MM.1S (cell line): ENCODE measurements around the gene GORASP1.

Experiments
- DNase-seq: peaks from one replicate; pipeline ENCODE4 v3.0.0-alpha.2; 2015
- H2AFZ ChIP-seq: fragments of 300-600 bp; sonication (generic); 2 replicates; pipeline ENCODE4 v1.6.0; 2016; ENCODE audit warnings: antibody characterized with exemption, low read length
- H3F3A ChIP-seq: fragments of 300-600 bp; sonication (generic); 2 replicates; pipeline ENCODE4 v1.6.1; 2016; ENCODE audit warnings: mild to moderate bottlenecking, antibody characterized with exemption, low read length, moderate library complexity, mixed read lengths; ENCODE audit not compliant: insufficient read depth
- H3K27ac ChIP-seq: fragments of 300-600 bp; sonication (generic); 2 replicates; pipeline ENCODE4 v1.5.1; 2016; ENCODE audit warnings: mild to moderate bottlenecking, low read length
- H3K27me3 ChIP-seq: fragments of 300-600 bp; sonication (generic); replicated peaks from 2 replicates; pipeline ENCODE4 v1.6.0; 2016; ENCODE audit warnings: low read length; ENCODE audit not compliant: insufficient read depth
- H3K36me3 ChIP-seq: fragments of 300-600 bp; sonication (generic); replicated peaks from 2 replicates; pipeline ENCODE4 v1.6.1; 2016; ENCODE audit warnings: mild to moderate bottlenecking, low read length, mixed read lengths; ENCODE audit not compliant: insufficient read depth
- H3K4me1 ChIP-seq: fragments of 300-600 bp; sonication (generic); 2 replicates; pipeline ENCODE4 v1.6.1; 2016; ENCODE audit warnings: low read length, mixed read lengths
- H3K4me2 ChIP-seq: fragments of 300-600 bp; sonication (generic); 2 replicates; pipeline ENCODE4 v1.6.0; 2016; ENCODE audit warnings: low read depth, low read length
- H3K4me3 ChIP-seq: fragments of 300-600 bp; sonication (generic); 2 replicates; pipeline ENCODE4 v1.5.1; 2016; ENCODE audit warnings: low read length, mixed read lengths
- H3K79me2 ChIP-seq: fragments of 300-600 bp; sonication (generic); 2 replicates; pipeline ENCODE4 v1.6.1; 2016; ENCODE audit warnings: mixed run types, low read length, mixed read lengths
- H3K9ac ChIP-seq: fragments of 300-600 bp; sonication (generic); 2 replicates; pipeline ENCODE4 v1.6.1; 2016; ENCODE audit warnings: low read length, mixed read lengths
- H3K9me2 ChIP-seq: fragments of 300-600 bp; sonication (generic); replicated peaks from 2 replicates; pipeline ENCODE4 v1.6.1; 2016; ENCODE audit warnings: mild to moderate bottlenecking, low read length, mixed read lengths; ENCODE audit not compliant: insufficient read depth
- H3K9me3 ChIP-seq: fragments of 300-600 bp; sonication (generic); replicated peaks from 2 replicates; pipeline ENCODE4 v1.6.1; 2016; ENCODE audit warnings: mild to moderate bottlenecking, low read length, mixed read lengths; ENCODE audit not compliant: insufficient read depth
- H4K20me1 ChIP-seq: fragments of 300-600 bp; sonication (generic); 2 replicates; pipeline ENCODE4 v1.6.1; 2016; ENCODE audit warnings: mild to moderate bottlenecking, low read length, moderate library complexity, mixed read lengths; ENCODE audit not compliant: insufficient read depth
- CTCF ChIP-seq: fragments of 300-600 bp; sonication (generic); IDR thresholded peaks from 2 replicates; pipeline ENCODE4 v1.5.1; 2016; ENCODE audit warnings: antibody characterized with exemption, low read length, mixed read lengths
- EZH2 ChIP-seq: fragments of 300-600 bp; sonication (generic); optimal IDR thresholded peaks from 2 replicates; pipeline ENCODE3; 2017; ENCODE audit warnings: low read depth, mild to moderate bottlenecking, antibody characterized with exemption, low read length, mixed read lengths
- EZH2phosphoT487 ChIP-seq: fragments of 300-600 bp; sonication (generic); IDR thresholded peaks from 2 replicates; pipeline ENCODE4 v1.6.1; 2018; ENCODE audit warnings: antibody characterized with exemption, low read length

Gene GORASP1

GRCh38 chr3:39103791-39104552 is 3.5 kb downstream of the GORASP1 start:
- no peak overlapping the region for H3K4me2 ChIP-seq
- H3K9me2 ChIP-seq = no peaks in the 10 kb centered on the region
- peaks cover 24% of the 10 kb centered on the region for H3K4me1 ChIP-seq
- peaks cover 50% of the 10 kb centered on the region for H3K79me2 ChIP-seq
- H2AFZ ChIP-seq = no peak overlapping the region
- H3K9me3 ChIP-seq = no peaks in the 10 kb centered on the region
- H3F3A ChIP-seq = peaks cover 12% of the 10 kb centered on the region
- no peak for TF ChIP-seq EZH2phosphoT487
- no peak for TF ChIP-seq EZH2
- no peak for TF ChIP-seq CTCF
- H4K20me1 ChIP-seq = no peaks in the 10 kb centered on the region
- DNase-seq = no peak
- H3K27ac ChIP-seq = no peak overlapping the region
- H3K36me3 ChIP-seq = no peaks in the 10 kb centered on the region
- no peak overlapping the region for H3K4me3 ChIP-seq
- H3K9ac ChIP-seq = no peak overlapping the region
- H3K27me3 ChIP-seq = no peaks in the 10 kb centered on the region

GRCh38 chr3:39103324-39103693 is 4.1 kb downstream of the GORASP1 start:
- no peak for DNase-seq
- Histone ChIP-seq H3K4me2 (no peak overlapping the region), H3K79me2 (peaks cover 50% of the 10 kb centered on the region), H3F3A (peaks cover 7% of the 10 kb centered on the region), H3K27me3 (no peaks in the 10 kb centered on the region), H3K4me3 (no peak overlapping the region), H3K36me3 (no peaks in the 10 kb centered on the region), H3K27ac (no peak overlapping the region), H3K4me1 (peaks cover 17% of the 10 kb centered on the region), H3K9me3 (no peaks in the 10 kb centered on the region), H2AFZ (no peak overlapping the region), H4K20me1 (no peaks in the 10 kb centered on the region), H3K9ac (no peak overlapping the region), H3K9me2 (no peaks in the 10 kb centered on the region)
- TF ChIP-seq EZH2phosphoT487 (no peak), CTCF (peak; percentile 18), EZH2 (no peak)

- Histone ChIP-seq H3K9ac (no peak overlapping the region), H3K4me1 (peaks cover 13% of the 10 kb centered on the region), H3K27ac (no peak overlapping the region), H3K4me3 (no peak overlapping the region), H2AFZ (no peak overlapping the region), H3K79me2 (peaks cover 50% of the 10 kb centered on the region), H3K36me3 (no peaks in the 10 kb centered on the region), H3K9me2 (no peaks in the 10 kb centered on the region), H3K27me3 (no peaks in the 10 kb centered on the region), H4K20me1 (no peaks in the 10 kb centered on the region), H3K9me3 (no peaks in the 10 kb centered on the region), H3K4me2 (no peak overlapping the region), H3F3A (peaks cover 1% of the 10 kb centered on the region)
- no peak for DNase-seq
- TF ChIP-seq CTCF (no peak), EZH2phosphoT487 (no peak), EZH2 (no peak)
Observed at GRCh38 chr3:39102504-39103323, 4.7 kb downstream of the GORASP1 start.
